ENCODE measurements around the gene PLA2G6. TPM values are rescaled to one million over a fixed set of nuclear protein-coding genes. Genes with fewer than 3 reads are reported as not detected.
A peak's percentile ranks its signal among the peaks of the same experiment; 100 is the strongest.

PLA2G6 gene
- total RNA-seq, 1 experiment from 2014 or later, result 29.9 TPM

- no peak for TF ChIP-seq IRF1 (CRISPR knock-in tag; IDR thresholded peaks at IDR 0.05)
- no peak for TF ChIP-seq PRDM15 (CRISPR knock-in tag; IDR thresholded peaks at IDR 0.05)
- no peak for TF ChIP-seq MAX (CRISPR knock-in tag; IDR thresholded peaks at IDR 0.05)
- no peak for TF ChIP-seq KAT7 (CRISPR knock-in tag; IDR thresholded peaks at IDR 0.05; ENCODE audit: borderline replicate concordance)
- no peak for TF ChIP-seq NR1H2 (CRISPR knock-in tag; IDR thresholded peaks at IDR 0.05)
- TF ChIP-seq USF1 (CRISPR knock-in tag; IDR thresholded peaks at IDR 0.05), result no peak
- TF ChIP-seq EMX1 (CRISPR knock-in tag; IDR thresholded peaks at IDR 0.05), result no peak
These were observed 78.0 kb downstream of the PLA2G6 start (continued) for GRCh38 chr22:38103641-38104040.

- H3K27me3 Mint-ChIP-seq (ENCODE audit: low read depth), result peaks cover 7% of the 10 kb centered on the region
- no peak overlapping the region for H3K27ac Mint-ChIP-seq
- H3K4me1 Mint-ChIP-seq, result peaks cover 14% of the 10 kb centered on the region
- DNase-seq (ENCODE audit: low spot score) (no peak), ATAC-seq (no peak)
- TF ChIP-seq ZBTB43 (CRISPR knock-in tag; IDR thresholded peaks at IDR 0.05) (no peak), FOXP1 (CRISPR knock-in tag; IDR thresholded peaks at IDR 0.05; ENCODE audit: borderline replicate concordance) (no peak)
- no peaks in the 10 kb centered on the region; the same call in 1 of the 2 replicates for H3K36me3 Mint-ChIP-seq
- ChIA-PET CTCF (interaction anchor here (0.5 to 9.9 kb wide), 58 partner anchors 13 to 1557 kb away, joined by 3 to 222 read pairs (median 6); partner anchors contain the start of genes BAIAP2L2, DMC1, MAFF and PICK1), POLR2A (interaction anchor here (0.9 to 1.7 kb wide), 6 partner anchors 9 to 64 kb away, joined by 3 to 5 read pairs (median 5); partner anchors contain the start of gene PICK1)
- no peak overlapping the region for H3K4me3 Mint-ChIP-seq
- no peaks in the 10 kb centered on the region for H3K9me3 Mint-ChIP-seq
These were observed 83.0 kb downstream of the PLA2G6 start for GRCh38 chr22:38098410-38099249.

GRCh38 chr22:38097557-38098409 lies 83.8 kb downstream of the PLA2G6 start:
- Mint-ChIP-seq H3K36me3 (no peaks in the 10 kb centered on the region; the same call in 1 of the 2 replicates), H3K27me3 (ENCODE audit: low read depth) (peaks cover 7% of the 10 kb centered on the region), H3K4me3 (peak overlapping the region; percentile 72), H3K4me1 (peaks cover 14% of the 10 kb centered on the region), H3K27ac (no peak overlapping the region), H3K9me3 (no peaks in the 10 kb centered on the region)
- CTCF ChIA-PET, result interaction anchor here (0.5 to 9.9 kb wide), 86 partner anchors 14 to 1558 kb away, joined by 3 to 222 read pairs (median 5); partner anchors contain the start of genes BAIAP2L2, DMC1, GTPBP1 and MAFF
- DNase-seq (ENCODE audit: low spot score), result peak; percentile 83
- POLR2A ChIA-PET, result interaction anchor here (0.8 to 1.7 kb wide), 9 partner anchors 9 to 117 kb away, joined by 3 to 5 read pairs (median 5); partner anchors contain the start of genes BAIAP2L2 and PICK1
- ATAC-seq, result peak; percentile 93
- TF ChIP-seq NR2C2 (CRISPR knock-in tag; IDR thresholded peaks at IDR 0.05), result no peak
- no peak for TF ChIP-seq IRF1 (CRISPR knock-in tag; IDR thresholded peaks at IDR 0.05)
- no peak for TF ChIP-seq OVOL2 (CRISPR knock-in tag; IDR thresholded peaks at IDR 0.05; ENCODE audit: borderline replicate concordance)
- TF ChIP-seq MYBL2 (CRISPR knock-in tag; IDR thresholded peaks at IDR 0.05), result 0 out of 2 replicates have a peak, but pooled peaks have one; percentile 29
- TF ChIP-seq ZNF263 (CRISPR knock-in tag; IDR thresholded peaks at IDR 0.05; ENCODE audit: low read depth), result no peak
- 0 out of 2 replicates have a peak, but pooled peaks have one; percentile 13 for TF ChIP-seq FOXK1 (CRISPR knock-in tag; IDR thresholded peaks at IDR 0.05)
- TF ChIP-seq ATF2 (CRISPR knock-in tag; IDR thresholded peaks at IDR 0.05; ENCODE audit: borderline replicate concordance, low read depth), result no peak
- TF ChIP-seq ZNF396 (CRISPR knock-in tag; IDR thresholded peaks at IDR 0.05; ENCODE audit: borderline replicate concordance), result no peak
